Stimulated activated CD4-positive, alpha-beta T cell treated with anti-CD3 and anti-CD28 coated beads, Interleukin-15, amount 100 ng/mL, for 24 hours (primary cell): ENCODE results near the gene PFDN6.

Source experiments
- DNase-seq: peaks from one replicate; pipeline ENCODE4 v3.0.0-alpha.2; 2020

Gene PFDN6

DNA sequence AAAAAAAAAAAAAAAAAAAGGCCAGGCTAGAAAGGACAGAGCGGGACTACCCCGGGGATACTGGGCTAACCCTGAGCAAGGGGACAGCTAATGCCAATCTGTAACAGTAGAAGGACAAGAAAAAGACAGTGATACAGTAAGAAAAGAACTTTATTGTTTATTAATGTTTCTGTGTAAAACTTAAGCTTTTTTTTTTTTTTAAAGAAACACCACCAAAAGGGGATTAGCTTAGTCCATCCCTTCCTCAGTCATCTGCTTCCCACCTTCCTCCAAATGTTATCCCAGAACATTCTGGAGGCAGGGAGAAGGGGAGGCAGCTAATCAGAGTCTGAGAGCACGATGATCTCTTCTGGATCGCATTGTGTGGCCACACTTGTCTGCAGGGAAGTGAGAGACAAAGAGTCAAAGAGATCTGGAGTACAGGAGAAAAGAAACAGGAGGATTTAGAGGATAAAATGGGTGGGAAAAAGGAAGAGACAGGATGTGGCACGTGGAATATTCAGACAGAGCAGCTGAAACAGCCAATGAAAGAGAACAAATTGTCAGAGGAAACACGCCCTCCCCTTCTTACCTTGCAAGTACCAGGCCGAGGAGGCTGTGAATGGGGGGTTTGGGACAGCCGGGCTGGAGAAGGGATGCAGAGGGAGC lies 29.1 kb downstream of the PFDN6 start:
- DNase-seq, result no peak

DNA sequence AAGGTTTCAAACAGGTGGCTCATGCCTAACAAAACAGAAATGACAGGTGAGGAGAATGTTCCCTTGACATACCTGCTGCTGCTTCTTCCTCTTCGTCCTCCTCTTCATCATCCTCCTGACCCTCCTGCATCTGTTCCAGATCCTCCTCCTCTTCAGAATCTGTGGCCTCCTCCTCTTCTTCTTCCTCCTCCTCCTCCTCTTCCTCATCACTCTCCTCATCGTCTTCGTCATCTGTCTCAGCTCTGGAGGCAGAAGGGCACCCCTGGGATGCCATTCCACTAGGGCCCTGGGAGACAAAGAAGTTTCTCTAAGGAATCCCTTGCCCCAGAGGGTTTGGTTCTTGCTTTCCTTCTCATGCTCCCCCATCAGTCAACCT lies 30.5 kb downstream of the PFDN6 start:
- DNase-seq, result no peak

DNA sequence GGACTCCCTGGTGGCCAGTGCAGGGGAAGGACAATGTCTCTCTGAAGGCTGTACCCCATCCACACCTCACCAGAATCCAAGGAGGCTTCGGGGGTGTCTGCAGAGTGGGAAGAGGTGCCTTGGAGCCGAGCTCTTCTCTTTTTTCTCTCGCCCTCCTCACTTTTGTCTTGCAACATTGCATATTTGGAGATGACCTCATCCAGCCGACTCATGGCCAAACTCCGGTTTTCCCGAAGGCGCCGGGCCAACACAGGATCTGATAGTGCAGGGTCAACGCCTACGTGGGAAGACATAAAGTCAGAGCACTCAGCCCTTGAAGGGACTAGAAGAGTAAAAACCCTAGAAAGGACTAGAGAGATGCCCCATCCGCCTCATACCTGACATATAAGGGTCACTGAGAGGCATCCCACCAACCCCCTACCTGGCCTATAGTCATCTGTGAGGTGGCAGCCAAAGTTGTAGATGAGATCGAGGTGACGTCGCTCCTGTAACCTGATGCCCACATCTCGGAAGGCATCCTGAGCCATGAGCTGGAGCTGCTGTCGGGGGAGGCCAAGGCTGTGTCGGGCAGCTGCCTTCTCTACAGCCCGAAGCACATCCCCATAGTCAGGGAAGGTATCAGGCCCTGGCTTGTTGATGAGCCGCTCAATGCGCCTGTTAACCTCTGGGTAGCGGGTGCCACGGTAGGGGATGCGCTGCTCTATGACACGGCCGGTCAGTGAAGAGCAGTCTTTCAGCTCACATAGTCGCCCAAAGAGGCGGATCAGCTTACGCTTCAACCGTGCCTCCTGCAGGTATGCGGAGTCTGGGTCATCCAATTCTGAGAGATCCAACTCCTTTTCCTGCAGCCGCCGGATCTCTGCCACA lies 31.1 kb downstream of the PFDN6 start:
- DNase-seq, result no peak

DNA sequence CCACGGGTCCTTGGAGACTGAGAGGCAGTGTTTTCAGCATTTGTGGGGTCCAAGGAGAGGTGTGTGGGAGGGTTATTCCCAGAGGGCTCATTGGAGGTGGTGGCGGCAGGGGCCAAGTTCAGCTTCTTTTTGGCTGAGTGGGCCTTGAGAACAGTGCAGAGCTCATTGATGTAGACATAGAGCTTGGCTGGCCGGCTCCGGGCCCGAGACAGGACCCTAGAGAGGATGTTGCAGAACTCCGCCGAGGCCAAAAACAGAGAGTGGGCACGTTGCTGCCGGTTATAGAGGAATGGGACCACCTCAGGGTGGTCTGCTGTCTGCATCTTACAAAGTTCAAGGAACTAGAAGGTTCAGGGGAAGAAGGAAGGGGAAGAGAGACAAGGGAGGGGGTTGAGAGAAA lies 31.8 kb downstream of the PFDN6 start:
- no peak for DNase-seq

DNA sequence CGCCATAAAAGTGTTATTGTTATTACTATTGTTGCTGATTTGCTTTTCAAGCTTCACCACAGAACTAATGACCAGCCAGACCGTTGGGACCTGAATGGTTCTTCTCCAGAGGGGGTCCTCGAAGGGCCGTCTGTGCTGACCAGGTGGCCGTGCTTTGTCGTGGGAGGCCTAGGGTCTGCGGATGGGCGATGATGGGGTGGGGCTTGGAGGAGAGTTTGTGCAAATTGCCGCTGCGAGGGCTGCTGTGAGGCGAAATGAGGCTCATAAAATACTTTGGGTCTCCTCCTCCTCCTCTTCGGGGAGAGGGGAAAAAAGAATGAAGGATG lies 34.2 kb downstream of the PFDN6 start:
- DNase-seq, result no peak

DNA sequence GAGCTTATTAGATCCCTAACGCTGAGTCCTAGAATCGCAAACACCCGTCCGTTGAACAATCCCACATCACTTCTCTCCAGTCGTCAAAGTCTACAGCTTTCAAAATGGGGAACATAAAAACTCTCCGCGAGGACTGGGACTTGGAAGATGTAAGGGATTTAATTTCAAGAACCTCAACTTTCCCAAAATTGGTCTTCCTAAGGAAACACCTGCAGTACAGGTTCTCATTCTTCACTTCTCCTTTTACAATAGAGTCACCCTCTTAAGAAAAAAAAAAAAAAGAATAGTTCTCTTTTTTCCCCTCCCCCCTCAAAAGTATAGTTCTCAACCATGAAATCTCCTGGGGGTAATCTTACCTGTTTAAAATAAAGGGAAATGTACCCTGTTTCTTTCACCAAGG lies 34.7 kb downstream of the PFDN6 start:
- DNase-seq, result no peak

DNA sequence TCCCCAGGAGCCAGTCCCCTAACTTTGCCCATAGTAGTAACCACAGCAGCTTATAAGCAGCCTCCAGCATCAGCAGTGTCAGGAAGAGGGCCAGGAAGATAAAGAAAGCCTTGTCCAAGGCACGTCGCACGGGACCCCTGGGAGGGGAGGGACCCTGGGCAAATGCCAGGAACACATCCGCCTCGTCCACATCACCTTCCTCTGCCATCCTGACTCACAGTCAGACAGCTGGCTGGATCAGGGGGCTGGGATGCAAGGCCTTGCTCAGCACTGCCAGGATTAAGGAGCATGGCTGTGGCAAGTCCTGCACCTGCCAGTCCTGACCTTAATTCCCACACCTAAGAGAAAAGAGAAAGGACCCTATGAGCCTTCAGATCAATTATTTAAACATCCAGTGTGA lies 39.7 kb downstream of the PFDN6 start:
- DNase-seq, result no peak

DNA sequence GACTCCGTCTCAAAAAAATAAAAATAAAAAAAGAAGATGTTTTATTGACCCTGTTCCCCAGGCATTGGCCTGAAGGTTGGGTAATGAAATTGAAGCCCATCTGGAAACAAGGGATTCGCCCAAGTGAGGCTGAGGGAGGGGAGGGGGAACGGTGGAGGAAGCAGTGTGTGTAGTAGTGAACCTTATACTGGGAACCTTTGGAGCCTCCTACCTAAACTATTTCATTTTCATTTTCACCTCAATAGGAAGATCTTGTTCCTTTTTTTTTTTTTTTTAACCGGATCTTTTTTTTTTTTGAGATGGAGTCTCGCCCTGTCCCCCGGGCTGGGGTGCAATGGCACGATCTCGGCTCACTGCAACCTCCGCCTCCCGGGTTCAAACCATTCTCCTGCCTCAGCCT lies 41.3 kb downstream of the PFDN6 start:
- no peak for DNase-seq

DNA sequence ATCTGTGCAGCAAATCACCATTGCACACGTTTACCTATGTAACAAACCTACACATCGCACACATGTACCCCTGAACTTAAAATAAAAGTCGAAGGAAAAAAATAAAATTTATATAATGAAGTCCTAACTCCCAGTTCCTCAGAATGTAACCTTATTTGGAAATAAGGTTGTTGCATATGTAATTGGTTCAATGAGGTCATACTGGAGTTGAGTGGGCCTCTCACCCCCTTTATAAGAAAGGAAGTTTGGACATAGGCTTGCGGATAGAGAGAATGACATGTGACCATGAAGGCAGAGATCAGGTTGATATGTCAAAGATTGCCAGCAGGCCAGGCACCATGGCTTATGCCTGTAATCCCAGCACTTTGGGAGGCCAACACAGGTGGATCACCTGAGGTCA lies 44.3 kb downstream of the PFDN6 start:
- DNase-seq, result no peak

DNA sequence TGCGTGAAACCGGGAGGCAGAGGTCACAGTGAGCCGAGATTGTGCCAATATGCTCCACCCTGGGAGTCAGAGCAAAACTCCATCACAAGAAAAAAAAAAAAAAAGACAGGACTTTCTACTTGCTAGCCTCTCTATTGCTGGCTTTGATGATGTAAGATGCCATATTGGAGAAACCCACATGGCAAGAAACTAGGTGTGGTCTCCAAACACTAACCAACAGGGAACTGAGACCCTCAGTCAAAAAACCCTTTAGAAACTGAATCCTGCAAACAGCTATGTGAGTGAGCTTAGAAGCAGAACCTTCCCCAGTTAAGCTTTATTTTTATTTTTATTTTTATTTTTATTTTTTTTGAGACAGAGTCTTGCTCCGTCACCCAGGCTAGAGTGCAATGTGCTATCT lies 46.5 kb downstream of the PFDN6 start:
- DNase-seq, result no peak

DNA sequence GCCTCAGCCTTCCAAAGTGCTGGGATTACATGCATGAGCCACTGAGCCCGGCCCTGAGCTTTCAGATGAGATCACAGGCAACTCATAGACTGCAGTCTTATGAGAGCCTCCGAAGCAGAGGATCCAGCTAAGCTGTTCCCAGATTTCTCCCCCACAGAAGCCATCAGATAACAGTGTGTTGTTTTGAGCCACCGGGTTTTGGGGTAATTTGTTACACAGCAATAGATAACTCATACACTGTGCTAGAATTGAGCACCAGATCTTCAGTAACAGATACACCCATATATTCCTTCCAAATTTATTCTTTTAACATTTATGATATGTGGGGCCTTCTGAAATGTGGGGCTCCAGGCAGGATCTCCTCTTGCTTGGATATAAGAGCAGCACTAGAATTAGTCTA lies 47.1 kb downstream of the PFDN6 start:
- DNase-seq, result no peak

DNA sequence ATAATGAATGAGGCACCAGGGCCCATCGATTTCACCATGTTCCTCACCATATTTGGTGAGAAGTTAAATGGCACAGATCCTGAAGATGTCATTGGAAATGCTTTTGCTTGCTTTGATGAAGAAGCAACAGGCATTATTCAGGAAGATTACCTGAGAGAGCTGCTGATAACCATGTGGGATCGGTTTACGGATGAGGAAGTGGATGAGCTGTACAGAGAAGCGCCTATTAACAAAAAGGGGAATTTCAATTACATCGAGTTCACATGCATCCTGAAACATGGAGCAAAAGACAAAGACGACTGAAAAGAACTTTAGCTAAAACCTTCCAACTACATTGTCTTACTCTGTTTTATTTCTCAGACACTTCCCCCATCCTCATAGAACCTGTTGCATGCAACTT lies 49.8 kb downstream of the PFDN6 start:
- DNase-seq, result no peak
